CD4-positive, alpha-beta T cell treated with Interleukin-15 for 4 hours (primary cell): ENCODE data around the gene DSCAM.

Experiments
- DNase-seq: peaks from one replicate; pipeline ENCODE4 v3.0.0-alpha.2; 2020; ENCODE audit warnings: low spot score

The DSCAM gene

DNA sequence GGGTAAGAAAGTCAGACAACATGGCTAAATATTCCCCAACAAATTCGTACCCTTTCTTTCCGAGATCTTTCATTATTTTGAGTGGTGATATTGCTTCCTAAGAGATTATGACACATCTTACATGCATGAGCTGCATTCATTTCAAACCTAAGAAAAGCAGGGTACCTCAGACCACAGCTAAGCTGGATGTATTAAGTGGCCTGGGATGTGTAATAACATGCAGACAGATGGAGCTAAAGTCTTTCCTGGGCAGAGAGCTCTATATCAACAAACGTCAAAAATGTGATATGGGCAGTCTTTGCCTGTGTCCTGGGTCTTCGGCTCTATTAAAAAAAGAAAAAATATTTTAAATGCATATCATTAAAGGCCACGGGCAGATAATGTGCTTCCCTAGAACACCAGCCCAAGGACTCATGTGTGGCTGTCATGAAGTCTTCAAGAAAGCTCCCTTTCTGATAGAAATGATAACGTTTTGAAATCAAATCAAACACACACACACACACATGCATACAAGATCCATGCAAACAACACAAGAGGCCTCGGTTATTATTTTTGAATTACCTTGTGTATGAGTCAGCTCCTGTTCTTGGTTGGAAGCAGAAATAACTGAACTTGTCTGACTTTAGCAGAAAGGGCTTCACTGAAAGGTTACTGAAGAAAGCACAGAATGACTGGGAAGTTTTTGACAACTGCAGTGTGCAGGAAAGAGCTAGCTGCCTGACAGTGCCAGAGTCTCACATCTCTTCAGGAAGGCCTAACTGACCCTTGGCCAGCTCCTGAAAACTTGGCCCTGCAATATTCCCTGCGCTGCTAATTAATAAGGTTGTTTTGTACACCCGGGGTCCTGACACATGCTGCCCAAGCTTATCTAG is 231.2 kb downstream of the DSCAM start:
- DNase-seq: no peak

DNA sequence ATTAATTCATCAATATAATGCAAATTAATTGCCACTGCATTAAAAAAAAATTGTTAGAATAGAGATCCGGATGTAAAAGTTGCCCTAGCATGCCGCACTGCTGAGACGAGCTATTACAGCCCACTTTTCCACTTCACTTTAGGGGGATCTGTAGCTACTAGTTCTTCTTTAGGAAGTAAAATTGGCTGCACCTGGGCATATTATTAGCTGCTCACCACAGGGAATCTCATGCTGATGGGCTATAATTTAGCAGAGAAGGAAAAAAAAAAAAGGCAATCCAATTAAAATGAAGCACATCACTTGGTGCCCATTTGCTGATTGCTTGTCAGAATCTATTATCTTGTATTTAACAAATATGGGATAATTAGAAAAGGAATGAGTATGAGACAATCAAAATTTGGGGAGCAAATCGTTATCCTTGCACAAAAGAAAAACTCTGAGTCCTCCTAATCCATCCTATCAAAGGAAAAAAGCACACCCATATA is 233.4 kb downstream of the DSCAM start:
- DNase-seq: no peak

GRCh38 chr21:40610345-40610744 is 236.6 kb downstream of the DSCAM start:
- DNase-seq: no peak

GRCh38 chr21:40606341-40606740 is 240.6 kb downstream of the DSCAM start:
- no peak for DNase-seq

- DNase-seq: no peak
Observed at GRCh38 chr21:40605094-40605493, 241.9 kb downstream of the DSCAM start.

- DNase-seq: no peak
Observed at GRCh38 chr21:40603774-40604173, 243.2 kb downstream of the DSCAM start.

DNA sequence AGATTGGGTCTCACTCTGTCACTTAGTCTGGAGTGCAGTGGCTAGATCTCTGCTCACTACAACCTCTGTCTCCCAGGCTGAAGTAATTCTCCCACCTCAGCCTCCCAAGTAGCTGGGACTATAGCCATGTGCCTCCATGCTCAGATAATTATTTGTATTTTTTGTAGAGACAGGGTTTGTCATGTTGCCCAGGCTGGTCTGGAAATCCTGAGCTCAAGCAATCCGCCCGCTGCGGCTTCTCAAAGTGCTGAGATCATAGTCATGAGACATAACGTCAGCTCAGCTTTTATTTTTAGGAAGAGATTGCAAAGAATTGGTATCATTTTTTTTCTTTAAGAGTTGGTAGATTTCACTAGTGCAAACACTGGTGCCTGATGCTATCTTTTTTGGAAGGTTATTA is 244.9 kb downstream of the DSCAM start:
- DNase-seq: no peak

GRCh38 chr21:40595806-40596205 is 251.2 kb downstream of the DSCAM start:
- no peak for DNase-seq

DNA sequence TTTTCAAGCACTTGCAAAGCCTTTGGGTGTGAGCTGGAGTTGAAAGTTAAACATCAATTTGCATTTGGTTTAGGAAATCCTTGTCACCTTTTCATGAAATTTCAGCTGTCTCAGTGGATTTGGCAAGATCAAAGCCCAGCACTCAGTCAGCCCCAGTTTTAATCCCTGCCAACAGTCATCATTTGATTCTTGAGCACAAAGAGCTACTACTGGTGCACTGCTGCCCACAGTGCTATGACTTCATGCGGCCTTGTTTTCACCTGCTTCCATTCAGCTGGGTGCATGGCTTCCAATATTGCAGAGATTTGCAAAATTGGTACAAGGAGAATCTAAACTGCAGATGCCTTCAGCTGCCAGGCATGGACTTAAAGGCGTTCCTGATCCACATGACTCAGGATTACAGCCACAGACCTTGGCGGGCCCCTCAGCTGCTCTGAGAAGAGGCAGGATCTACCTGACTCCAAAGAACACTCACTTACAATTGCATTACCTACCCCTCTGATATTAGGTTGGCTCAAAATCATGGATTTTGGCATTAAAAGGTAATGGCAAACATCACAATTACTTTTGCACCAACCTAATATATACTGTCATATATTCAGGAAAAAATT is 259.1 kb downstream of the DSCAM start:
- no peak for DNase-seq

GRCh38 chr21:40586575-40586974 is 260.4 kb downstream of the DSCAM start:
- no peak for DNase-seq

- DNase-seq: no peak
Observed at GRCh38 chr21:40577285-40578043, 269.5 kb downstream of the DSCAM start.

DNA sequence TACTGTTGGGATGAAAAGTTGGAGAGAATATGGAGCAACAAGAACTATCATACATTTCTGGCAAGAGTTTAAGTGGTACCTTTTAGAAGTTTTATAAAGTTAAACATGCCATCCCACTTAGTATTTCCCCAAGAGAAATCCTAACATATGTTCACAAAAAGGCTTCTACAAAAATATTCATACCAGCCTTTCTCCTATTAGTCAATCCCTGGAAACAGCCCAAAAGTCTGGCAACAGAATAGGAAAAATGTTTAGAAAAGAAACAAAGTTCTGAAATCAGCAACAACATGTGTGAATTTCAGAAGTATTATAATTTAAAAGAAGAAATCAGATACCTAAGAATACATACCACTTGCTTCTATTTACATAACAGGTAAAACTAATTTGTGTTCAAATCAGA is 271.0 kb downstream of the DSCAM start:
- no peak for DNase-seq

GRCh38 chr21:40569357-40569756 is 277.6 kb downstream of the DSCAM start:
- DNase-seq: no peak

DNA sequence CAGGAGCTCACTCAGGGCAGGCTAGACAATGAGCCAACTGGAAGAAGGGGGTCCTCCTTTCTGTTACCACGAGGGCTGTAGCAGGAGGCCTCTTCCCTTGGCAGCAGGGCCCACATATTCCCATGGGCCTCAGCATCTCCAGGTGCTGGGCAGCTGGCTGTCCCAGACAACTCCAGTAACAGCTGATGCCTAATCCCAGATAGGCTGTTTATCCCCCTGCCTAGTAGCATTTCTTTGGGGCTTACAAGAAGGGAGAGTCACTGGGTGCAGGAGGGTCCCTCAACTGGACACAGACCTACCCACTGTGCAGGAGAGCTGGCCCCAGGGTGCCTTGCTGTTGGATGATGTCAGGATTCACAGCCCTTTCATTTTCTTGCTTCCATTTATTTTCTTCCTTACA is 278.2 kb downstream of the DSCAM start:
- DNase-seq: no peak

- no peak for DNase-seq
Observed at GRCh38 chr21:40567501-40567900, 279.5 kb downstream of the DSCAM start.

- DNase-seq: no peak
Observed at GRCh38 chr21:40566486-40566885, 280.5 kb downstream of the DSCAM start.

GRCh38 chr21:40564318-40564717 is 282.6 kb downstream of the DSCAM start:
- no peak for DNase-seq

- no peak for DNase-seq
Observed at GRCh38 chr21:40563900-40564299, 283.1 kb downstream of the DSCAM start.

GRCh38 chr21:40562242-40563002 is 284.5 kb downstream of the DSCAM start:
- no peak for DNase-seq

- DNase-seq: no peak
Observed at GRCh38 chr21:40556442-40556968, 290.5 kb downstream of the DSCAM start.

- DNase-seq: no peak
Observed at GRCh38 chr21:40555021-40555528, 291.9 kb downstream of the DSCAM start.

GRCh38 chr21:40553781-40554180 is 293.2 kb downstream of the DSCAM start:
- no peak for DNase-seq
